GM18526 (cell line): Measurements from ENCODE around the gene HOXD4.

Experiments
- POLR2A ChIP-seq: IDR thresholded peaks from 3 replicates; pipeline ENCODE4 v1.6.1; 2011; ENCODE audit not compliant: insufficient read length; ENCODE audit errors: extremely low read depth

The HOXD4 gene

GRCh38 chr2:176139661-176140512 lies 11.5 kb upstream of the HOXD4 start:
- no peak for TF ChIP-seq POLR2A

- TF ChIP-seq POLR2A: no peak
Observed at GRCh38 chr2:176140513-176141317, 10.6 kb upstream of the HOXD4 start.

- no peak for TF ChIP-seq POLR2A
Observed at GRCh38 chr2:176142281-176142680, 9.1 kb upstream of the HOXD4 start.

- TF ChIP-seq POLR2A: no peak
Observed at GRCh38 chr2:176145085-176145969, 6.0 kb upstream of the HOXD4 start.

GRCh38 chr2:176146101-176146500 lies 5.2 kb upstream of the HOXD4 start:
- TF ChIP-seq POLR2A: no peak

GRCh38 chr2:176146645-176147044 lies 4.7 kb upstream of the HOXD4 start:
- TF ChIP-seq POLR2A: no peak

- no peak for TF ChIP-seq POLR2A
Observed at GRCh38 chr2:176147210-176147799, 4.0 kb upstream of the HOXD4 start.

- no peak for TF ChIP-seq POLR2A
Observed at GRCh38 chr2:176147800-176148496, 3.4 kb upstream of the HOXD4 start.

GRCh38 chr2:176148751-176149421 lies 2.5 kb upstream of the HOXD4 start:
- TF ChIP-seq POLR2A: no peak

GRCh38 chr2:176149481-176149938 lies 1.8 kb upstream of the HOXD4 start:
- no peak for TF ChIP-seq POLR2A

GRCh38 chr2:176149939-176150583 lies 1.3 kb upstream of the HOXD4 start:
- no peak for TF ChIP-seq POLR2A

GRCh38 chr2:176150584-176151441 lies 537 bp upstream of the HOXD4 start:
- no peak for TF ChIP-seq POLR2A
